Measurements from ENCODE around the gene ACVRL1.

ACVRL1 gene

DNA sequence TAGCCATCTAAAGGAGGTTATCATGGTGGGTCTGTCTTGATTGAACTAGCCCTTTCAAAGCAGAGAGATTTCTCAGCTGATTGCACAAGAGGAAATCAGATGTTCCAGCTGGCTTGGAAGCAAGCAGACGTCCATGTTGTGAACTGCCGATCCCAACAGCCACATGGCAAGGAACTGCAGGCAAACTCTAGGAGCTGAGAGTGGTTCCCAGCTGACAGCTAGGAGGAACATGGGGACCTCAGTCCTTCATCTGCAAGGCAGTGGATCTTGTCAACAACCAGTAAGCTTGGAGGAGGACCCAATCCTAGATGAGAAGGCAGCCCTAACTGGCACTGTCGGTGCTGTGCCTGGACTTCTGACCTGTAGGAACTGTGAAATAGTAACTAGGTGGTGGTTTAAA is 51.9 kb downstream of the ACVRL1 start:
- DNase-seq (ENCODE audit: extremely low read depth in 1 of 2, low read depth in 1 of 2), result no peak

DNA sequence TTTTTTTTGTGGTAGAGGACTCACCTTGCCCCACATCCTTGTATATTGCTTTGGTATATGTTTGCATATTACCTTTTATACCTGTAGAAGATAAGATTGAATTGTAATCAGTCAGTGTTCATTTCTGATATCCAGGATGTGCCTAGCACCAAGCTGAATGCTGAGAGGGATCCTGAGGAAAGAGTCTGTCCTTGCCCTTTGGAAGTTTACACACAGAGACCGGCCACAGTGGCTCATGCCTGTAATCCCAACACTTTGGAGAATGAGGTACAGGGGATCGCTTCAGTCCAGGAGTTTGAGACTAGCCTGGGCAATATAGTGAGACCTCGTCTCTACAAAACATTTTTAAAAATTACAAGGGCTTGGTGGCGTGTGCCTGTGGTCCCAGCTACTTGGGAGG is 52.6 kb downstream of the ACVRL1 start:
- DNase-seq (ENCODE audit: extremely low read depth in 1 of 2, low read depth in 1 of 2), result no peak

DNA sequence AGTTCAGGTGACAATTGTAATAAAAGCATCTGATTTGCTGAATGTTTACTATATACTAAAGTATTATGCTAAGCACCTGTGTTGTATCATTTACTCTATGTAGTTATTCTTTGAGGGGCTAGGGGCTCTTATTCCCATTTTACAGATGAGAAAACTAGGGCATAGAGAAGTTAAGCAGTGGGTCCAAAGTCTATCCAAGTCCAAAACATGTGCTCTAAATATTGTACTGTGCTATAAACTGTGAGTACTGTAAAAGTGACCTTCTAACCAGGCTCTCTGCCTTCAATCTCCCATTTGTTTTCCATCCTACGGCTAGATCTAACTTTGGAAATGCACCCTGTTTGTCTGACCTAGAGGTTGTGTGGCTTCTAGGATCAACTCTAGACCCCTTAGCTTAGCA is 53.2 kb downstream of the ACVRL1 start:
- DNase-seq (ENCODE audit: extremely low read depth in 1 of 2, low read depth in 1 of 2), result no peak

DNA sequence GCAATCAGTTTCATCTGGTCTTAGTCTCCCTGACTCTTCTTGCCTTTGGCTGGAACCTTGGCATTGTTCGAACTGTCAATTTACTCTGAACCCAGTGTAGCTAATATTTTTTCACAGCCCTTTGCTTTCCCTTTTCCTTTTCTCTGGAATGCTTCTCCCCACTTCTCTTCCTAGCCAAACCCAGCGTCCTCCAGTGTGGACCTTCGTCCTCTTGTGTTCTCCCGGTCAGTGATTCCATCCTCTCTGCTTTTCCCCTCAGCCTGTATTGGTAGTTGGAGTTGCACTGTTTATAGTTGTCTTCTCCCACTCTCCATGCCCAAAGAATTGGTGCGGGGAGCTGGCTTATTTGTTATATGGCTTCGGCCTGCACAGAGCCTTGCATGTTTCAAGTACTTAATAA is 53.6 kb downstream of the ACVRL1 start:
- no peak for DNase-seq (ENCODE audit: extremely low read depth in 1 of 2, low read depth in 1 of 2)

DNA sequence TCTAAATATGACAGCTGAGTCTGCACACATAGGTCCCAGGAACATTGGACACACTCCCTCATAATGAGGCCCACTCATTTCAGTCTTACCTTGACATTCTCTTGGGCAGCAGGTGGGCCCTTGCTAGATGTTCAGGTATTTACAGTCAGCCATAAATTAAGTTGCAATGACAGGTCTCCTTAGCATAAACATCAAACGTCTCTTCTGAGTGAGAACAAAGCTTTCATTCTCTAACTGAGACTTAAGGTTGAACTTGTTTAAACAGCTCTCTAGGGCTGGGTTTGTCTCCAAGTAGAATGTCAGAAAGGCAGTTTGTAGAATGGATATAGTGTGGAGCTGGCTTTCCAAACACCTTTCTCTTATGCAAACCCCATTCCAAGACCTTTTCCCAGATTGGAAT is 54.5 kb downstream of the ACVRL1 start:
- DNase-seq (ENCODE audit: extremely low read depth in 1 of 2, low read depth in 1 of 2), result no peak

DNA sequence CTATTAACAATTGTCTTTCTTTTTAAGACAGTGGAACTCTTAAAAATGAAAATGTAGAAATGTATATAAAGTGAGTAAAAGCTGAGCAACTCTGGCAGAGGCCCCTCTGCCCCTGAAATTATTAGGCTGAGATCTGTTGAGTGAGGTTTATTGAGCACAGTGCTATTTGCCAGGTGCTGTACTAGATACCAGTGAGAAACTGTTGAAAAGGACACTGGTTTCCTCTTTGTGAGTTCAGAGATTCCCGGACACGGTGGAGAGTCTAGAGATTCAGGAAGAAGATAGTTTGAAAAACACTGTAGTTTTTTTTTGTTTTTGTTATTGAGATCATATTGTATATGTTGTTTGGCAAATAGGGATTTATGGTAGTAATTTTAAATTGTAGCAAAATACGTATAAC is 55.4 kb downstream of the ACVRL1 start:
- no peak for DNase-seq (ENCODE audit: extremely low read depth in 1 of 2, low read depth in 1 of 2)

DNA sequence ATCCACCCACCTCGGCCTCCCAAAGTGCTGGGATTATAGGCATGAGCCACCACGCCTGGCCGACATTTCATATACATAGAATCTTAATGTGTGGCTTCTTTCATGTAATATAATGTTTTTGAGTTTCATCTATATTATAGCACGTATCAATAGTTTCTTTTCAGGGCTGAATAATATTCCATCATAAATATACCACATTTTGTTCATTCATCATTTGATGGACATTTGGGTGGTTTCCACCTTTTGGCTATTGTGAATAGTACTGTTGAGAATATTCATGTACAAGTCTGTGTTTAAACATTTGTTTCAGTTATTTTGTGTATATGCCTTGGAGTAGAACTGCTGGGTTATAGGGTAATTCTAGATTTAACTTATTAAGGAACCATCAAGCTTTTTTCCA is 56.2 kb downstream of the ACVRL1 start:
- DNase-seq (ENCODE audit: extremely low read depth in 1 of 2, low read depth in 1 of 2), result no peak

DNA sequence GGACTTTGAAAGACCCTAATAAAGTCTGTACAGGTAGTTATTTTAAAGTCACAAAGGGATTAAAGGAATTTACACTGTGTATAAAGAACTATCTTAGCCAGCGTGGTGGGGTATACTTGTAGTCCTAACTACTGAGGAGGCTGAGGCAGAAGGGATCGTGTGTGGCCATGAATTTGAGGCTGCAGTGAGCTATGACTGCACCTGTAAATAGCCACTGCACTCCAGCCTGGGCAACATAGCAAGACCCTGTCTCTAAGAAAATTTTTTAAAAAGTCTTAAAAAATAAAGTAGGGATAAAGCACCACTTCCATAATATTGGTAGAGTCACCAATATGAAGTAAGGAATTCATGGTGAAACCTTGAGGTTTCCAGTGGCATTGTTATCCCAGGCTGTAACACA is 62.3 kb downstream of the ACVRL1 start:
- no peak for DNase-seq (ENCODE audit: extremely low read depth in 1 of 2, low read depth in 1 of 2)

DNA sequence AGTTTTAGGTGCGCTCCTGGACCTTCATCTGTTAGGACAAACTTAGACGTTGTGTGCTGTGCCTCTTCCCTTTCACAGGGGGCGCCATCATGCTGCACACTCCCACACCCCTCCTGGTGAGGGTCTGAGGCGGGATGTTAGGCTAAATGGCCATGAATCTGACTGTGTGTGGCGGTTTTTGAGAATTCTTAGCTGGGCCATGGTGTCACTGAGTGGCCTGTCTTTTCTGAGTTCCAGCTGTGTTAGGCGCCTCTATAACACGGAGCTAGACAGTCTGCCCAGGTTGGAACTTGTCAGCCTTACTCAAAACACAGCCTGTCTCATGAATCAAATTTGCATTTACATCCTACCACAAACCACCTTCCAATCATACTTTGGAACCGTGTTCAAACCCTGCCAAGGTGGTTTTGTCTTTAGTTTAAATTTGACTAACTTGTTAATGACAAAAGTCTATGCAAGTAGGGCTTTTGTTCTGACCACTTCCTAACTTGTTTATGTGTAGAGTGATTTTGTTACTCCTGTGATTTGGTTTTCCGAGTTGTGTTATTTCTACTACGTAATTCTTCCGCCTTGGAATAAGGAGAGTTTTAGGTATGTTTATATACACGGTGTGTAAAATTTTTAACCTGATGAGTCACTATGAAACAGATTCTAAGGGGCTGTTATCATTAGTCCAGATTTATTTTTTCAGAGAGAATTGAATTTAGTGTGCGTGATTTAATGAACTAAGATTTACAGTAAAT is 63.8 kb downstream of the ACVRL1 start:
- no peak for DNase-seq (ENCODE audit: extremely low read depth in 1 of 2, low read depth in 1 of 2)

DNA sequence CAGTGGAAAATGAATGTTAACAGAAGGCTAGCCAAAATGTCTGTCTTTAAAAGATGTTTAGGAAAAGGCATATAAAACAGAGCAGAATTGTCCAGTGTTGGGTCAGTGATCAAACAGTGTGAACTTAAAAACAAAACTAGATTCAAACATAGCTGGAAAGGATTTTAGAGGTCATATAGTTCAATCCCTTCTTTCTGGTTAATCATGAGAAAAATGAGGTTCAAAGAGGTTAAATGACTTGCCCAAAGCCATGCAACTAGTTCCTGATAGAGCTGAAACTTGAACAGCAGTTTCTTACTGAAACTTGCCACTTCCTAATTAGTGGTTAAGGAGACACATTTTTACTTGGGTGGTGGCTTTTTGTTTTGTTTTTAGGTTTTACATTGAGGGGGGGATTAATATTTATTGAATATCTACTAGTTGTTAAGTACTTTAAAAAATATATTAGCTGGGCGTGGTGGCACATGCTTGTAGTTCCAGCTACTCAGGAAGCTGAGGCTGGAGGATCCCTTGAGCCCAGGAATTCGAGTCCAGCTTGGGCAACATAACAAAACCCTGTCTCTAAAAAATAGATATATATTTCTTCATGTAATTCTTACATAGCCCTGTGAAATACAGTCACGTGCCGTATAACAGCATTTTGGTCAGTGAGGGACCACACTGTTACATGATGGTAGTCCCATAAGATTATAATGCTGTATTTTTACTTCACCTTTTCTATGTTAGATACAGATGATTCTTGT is 64.5 kb downstream of the ACVRL1 start:
- DNase-seq (ENCODE audit: extremely low read depth in 1 of 2, low read depth in 1 of 2), result no peak

DNA sequence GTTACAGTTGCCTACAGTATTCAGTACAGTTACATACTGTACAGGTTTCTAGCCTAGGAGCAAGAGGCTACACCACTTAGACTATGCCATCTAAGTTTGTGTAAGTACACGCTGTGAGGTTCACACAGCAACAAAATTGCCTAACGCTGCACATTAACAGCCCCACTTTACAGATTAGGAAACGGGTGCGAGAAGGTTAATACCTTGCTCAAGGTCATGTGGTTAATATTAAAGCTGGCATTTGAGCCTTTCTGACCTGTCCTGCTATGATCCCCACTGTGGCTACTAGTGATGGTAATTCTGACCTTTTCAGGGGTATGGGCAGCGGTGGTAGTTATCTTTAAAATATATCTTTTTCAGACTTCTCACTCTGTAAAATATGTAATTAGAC is 65.1 kb downstream of the ACVRL1 start:
- no peak for DNase-seq (ENCODE audit: extremely low read depth in 1 of 2, low read depth in 1 of 2)

DNA sequence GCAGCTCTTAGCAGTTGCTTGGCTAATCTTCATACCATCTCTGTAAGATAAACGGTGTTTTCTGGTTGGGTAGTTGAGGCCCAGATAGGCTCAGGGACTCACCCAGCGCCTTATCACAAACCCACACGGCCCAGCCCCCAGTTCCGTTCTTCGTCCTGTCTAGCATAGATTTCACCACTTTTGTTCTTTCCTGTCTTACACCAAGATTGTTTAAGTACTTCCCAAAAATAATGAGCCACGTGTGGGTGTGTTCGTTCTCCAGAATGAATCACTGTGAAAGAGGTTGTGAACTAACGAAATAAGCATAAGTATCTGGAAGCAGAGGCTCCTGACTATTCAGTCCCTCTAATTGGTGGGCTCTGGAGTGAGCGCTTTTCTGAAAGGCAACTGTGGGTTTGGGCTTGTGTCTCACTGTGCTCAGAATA is 65.6 kb downstream of the ACVRL1 start:
- peak in 1 of 2 donors; percentile 67 for DNase-seq (ENCODE audit: extremely low read depth in 1 of 2, low read depth in 1 of 2)

Measured in stimulated activated CD8-positive, alpha-beta memory T cell treated with anti-CD3 and anti-CD28 coated beads, Interleukin-7, amount 100 ng/mL, for 48 hours (primary cell).